HepG2 (cell line): ENCODE data around the gene BCL7A. TPM values are rescaled to one million over a fixed set of nuclear protein-coding genes. Genes with fewer than 3 reads are reported as not detected.
A peak's percentile ranks its signal among the peaks of the same experiment; 100 is the strongest.

ENCODE experiments used
- DPF2 ChIP-seq: sonication (generic); formaldehyde crosslinking; IDR thresholded peaks from 2 replicates; pipeline ENCODE4 v1.4.0; 2020; ENCODE audit warnings: mild to moderate bottlenecking, low read depth, missing genetic modification reagents, borderline replicate concordance
- ELF3 ChIP-seq: IDR thresholded peaks from 2 replicates; pipeline ENCODE4 v1.6.1; 2016; ENCODE audit warnings: missing genetic modification reagents, missing compliant biosample characterization
- KAT2B ChIP-seq: fragments of 150-350 bp; IDR thresholded peaks from 2 replicates; pipeline ENCODE4 v1.6.1; 2014; ENCODE audit warnings: low read depth, low read length, borderline replicate concordance
- MLX ChIP-seq: IDR thresholded peaks from 2 replicates; pipeline ENCODE4 v1.6.1; 2016
- REL ChIP-seq: sonication (generic); formaldehyde crosslinking; conservative IDR thresholded peaks from 2 replicates; pipeline ENCODE4 v1.8.0; 2022; ENCODE audit warnings: mild to moderate bottlenecking, missing genetic modification reagents, moderate library complexity
- ZBTB44 ChIP-seq: sonication (generic); formaldehyde crosslinking; IDR thresholded peaks from 2 replicates; pipeline ENCODE4 v1.4.0; 2020; ENCODE audit warnings: missing genetic modification reagents
- ZNF318 ChIP-seq: sonication (generic); formaldehyde crosslinking; IDR thresholded peaks from 2 replicates; pipeline ENCODE4 v1.4.0; 2020; ENCODE audit warnings: mild to moderate bottlenecking, missing genetic modification reagents
- ZNF607 ChIP-seq: sonication (generic); formaldehyde crosslinking; IDR thresholded peaks from 2 replicates; pipeline ENCODE4 v1.5.1; 2020; ENCODE audit warnings: missing genetic modification reagents, mild to moderate bottlenecking, borderline replicate concordance
- ZNF878 ChIP-seq: sonication (generic); formaldehyde crosslinking; IDR thresholded peaks from 2 replicates; pipeline ENCODE4 v1.8.1; 2023; ENCODE audit warnings: mild to moderate bottlenecking, missing genetic modification reagents, moderate library complexity
- polyA plus RNA-seq, 8 experiments: library from polyadenylated mRNA; depleted of rRNA in 3 of 8; stranded (reverse) in 7 of 8; unstranded in 1 of 8; fragments of >200 nt; fragmentation: Illumina TruSeq in 4 of 8; extraction: Trizol in 4 of 8; gene quantifications; 2 replicates each; pipeline versions ENCODE4 v1.2.1 to v1.2.3, GENCODE V29; 2011 to 2016; ENCODE audit warnings: low read depth in 4 of 8, missing spikeins in 1 of 8, mixed read lengths in 1 of 8; ENCODE audit not compliant: insufficient read depth in 1 of 8
- total RNA-seq, 5 experiments: library from RNA; depleted of rRNA; stranded (reverse); fragments of >200 nt; fragmentation: Illumina TruSeq; extraction: Trizol; gene quantifications; 2 replicates each; pipeline ENCODE4 v1.2.3, GENCODE V29; 2016; ENCODE audit warnings: low read depth in 1 of 5
- TF ChIP-seq, protein P1 (sequence below): sonication (generic); formaldehyde crosslinking; IDR thresholded peaks from 2 replicates; pipeline ENCODE4 v1.4.0; 2020; ENCODE audit warnings: mild to moderate bottlenecking, missing genetic modification reagents
- TF ChIP-seq, protein P2 (sequence below): sonication (generic); formaldehyde crosslinking; IDR thresholded peaks from 2 replicates; pipeline ENCODE4 v1.5.0; 2020; ENCODE audit warnings: mild to moderate bottlenecking, missing genetic modification reagents, borderline replicate concordance

BCL7A gene
- total and polyA plus RNA-seq, 2 of the 13 experiments (the other 11 are each of a cell fraction or from before 2014, with no cell fraction given) = 4.1 to 6.2 TPM

DNA sequence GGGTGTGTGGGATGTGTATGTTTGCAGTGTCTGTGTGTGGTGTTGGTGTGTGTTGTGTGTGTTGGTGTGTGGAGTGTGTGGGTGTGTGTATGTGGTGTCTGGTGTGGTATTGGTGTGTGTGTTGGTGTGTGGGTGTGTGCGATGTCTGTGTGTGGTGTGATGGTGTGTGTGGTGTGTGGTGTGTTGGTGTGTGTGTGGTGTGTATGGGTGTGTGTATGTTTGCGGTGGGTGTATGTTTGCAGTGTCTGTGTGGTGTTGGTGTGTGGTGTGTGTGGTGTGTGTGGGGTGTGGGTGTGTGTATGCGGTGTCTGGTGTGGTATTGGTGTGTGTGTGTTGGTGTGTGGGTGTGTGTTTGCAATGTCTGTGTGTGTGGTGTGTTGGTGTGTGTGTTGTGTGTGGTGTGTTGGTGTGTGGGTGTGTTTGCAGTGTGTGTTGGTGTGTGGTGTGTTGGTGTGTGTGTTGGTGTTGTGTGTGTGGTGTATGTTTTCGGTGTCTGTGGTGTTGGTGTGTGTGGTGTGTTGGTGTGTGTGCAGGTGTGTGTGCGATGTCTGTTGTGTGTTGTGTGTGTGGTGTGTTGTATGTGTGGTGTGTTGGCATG is 72.6 kb downstream of the BCL7A start (continued):
- 0 out of 2 replicates have a peak, but pooled peaks have one; percentile 30 for TF ChIP-seq ZNF318 (CRISPR knock-in tag)
- no peak for TF ChIP-seq KAT2B
- TF ChIP-seq ZNF607 = no peak
- TF ChIP-seq ZNF878 (CRISPR knock-in tag) = no peak
- no peak for TF ChIP-seq ZBTB44 (CRISPR knock-in tag)
- TF ChIP-seq, protein P1, sequence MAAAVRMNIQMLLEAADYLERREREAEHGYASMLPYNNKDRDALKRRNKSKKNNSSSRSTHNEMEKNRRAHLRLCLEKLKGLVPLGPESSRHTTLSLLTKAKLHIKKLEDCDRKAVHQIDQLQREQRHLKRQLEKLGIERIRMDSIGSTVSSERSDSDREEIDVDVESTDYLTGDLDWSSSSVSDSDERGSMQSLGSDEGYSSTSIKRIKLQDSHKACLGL (CRISPR knock-in tag) = no peak
- no peak for TF ChIP-seq MLX
- TF ChIP-seq DPF2 = 0 out of 2 replicates have a peak, but pooled peaks have one; percentile 21
- TF ChIP-seq, protein P2, sequence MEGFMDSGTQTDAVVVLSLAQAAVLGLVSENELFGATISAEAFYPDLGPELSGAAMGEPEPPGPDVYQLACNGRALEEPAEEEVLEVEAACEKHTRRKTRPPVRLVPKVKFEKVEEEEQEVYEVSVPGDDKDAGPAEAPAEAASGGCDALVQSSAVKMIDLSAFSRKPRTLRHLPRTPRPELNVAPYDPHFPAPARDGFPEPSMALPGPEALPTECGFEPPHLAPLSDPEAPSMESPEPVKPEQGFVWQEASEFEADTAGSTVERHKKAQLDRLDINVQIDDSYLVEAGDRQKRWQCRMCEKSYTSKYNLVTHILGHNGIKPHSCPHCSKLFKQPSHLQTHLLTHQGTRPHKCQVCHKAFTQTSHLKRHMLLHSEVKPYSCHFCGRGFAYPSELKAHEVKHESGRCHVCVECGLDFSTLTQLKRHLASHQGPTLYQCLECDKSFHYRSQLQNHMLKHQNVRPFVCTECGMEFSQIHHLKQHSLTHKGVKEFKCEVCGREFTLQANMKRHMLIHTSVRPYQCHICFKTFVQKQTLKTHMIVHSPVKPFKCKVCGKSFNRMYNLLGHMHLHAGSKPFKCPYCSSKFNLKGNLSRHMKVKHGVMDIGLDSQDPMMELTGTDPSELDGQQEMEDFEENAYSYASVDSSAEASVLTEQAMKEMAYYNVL (CRISPR knock-in tag) = no peak
- 0 out of 2 replicates have a peak, but pooled peaks have one; percentile 54 for TF ChIP-seq REL (CRISPR knock-in tag)
- no peak for TF ChIP-seq ELF3 (CRISPR knock-in tag)
